NCI-H146 (cell line): ENCODE data around the gene THSD8.

Experiments used
- DNase-seq: peaks from one replicate; lab custom pipeline; 2025; lab: John Stamatoyannopoulos, UW

Gene THSD8

GRCh38 chr19:12801466-12802266 lies at the start of gene THSD8, which contains the start of gene PRDX2:
Gene THSD8 (plus strand): TSS chr19:12802069. CDS start chr19:12802072, 3 bp downstream.
Gene PRDX2 (minus strand): TSS chr19:12801800. CDS start chr19:12801261, 539 bp downstream.
- peak; percentile 93 for DNase-seq

DNA sequence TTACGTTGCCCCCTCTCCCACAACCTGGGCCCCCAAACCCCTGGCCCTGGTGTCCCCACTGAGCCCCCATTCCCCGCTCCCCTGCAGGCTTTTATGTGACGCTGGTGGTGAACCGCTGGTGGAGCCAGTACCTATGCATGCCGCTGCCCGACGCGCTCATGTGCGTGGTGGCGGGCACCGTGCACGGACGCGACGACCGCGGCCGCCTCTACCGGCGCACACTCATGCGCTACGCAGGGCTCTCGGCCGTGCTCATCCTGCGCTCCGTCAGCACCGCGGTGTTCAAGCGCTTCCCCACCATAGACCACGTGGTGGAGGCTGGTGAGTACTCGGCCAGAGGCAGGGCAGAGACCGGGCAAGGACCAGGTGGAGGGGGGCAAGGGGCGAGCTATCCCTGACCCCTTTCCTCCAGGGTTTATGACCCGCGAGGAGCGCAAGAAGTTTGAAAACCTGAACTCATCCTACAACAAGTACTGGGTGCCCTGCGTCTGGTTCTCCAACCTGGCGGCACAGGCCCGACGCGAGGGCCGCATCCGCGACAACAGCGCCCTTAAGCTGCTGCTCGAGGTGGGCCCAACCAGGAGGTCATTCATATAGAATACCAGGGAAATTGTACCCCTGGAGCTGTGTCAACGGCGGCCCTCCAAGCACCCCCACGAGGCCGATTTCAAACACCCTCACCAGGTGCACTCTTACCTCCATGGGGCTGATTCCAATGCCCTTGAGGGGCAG lies 47.2 kb upstream of the THSD8 start:
- no peak for DNase-seq

DNA sequence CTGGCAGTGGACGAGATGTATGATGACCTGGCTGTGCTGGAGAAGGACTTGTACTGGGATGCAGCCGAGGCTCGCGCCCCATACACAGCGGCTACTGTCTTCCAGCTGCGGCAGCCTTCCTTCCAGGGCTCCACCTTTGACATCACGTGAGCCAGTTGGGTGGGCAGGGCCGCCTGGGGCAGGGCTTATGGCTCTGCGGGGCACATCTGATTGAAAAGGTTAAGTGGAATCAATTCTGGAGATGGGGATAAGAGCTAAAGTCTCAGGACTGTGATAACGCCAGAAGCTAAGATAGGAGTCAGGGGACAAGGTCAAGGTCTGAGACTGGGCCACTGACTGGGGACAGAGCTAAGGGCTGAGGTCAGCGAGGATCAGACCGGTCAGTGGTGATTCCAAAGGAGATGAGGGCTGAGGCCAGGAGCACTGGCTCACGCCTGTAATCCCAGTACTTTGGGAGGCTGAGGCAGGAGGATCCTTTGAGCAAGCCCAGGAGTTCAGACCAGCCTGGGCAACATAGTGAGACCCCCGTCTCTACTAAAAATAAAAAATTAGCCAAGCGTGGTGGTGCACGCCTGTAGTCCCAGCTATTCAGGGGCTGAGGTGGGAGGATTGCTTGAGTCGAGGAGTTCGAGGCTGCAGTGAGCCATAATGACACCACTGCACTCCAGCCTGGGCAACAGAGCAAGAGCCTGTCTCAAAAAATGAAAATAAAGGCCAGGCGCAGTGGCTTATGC lies 45.6 kb upstream of the THSD8 start:
- DNase-seq = no peak

DNA sequence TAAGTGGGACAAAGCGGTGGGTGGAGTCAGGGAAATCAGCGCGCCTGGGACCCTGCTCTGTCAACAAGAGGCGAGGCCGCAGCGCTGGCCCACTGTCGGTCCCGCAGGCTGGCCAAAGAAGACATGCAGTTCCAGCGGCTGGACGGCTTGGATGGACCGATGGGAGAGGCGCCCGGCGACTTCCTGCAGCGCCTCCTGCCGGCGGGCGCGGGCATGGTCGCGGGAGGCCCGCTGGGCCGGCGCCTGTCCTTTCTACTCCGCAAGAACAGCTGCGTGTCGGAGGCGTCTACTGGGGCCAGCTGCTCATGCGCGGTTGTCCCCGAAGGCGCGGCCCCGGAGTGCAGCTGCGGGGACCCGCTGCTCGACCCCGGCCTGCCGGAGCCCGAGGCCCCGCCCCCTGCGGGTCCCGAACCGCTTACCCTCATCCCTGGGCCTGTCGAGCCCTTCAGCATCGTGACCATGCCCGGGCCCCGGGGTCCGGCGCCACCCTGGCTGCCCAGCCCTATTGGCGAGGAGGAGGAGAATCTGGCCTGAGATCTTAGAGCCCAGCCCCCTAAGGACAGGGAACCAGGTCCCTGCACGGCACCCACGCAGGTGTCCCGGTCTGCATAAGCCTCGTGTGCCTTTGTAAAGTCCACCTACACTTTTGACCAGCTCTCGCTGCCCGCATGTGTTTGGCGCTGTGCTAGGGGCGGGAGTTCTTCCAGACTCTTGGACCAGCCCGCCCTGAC lies 44.2 kb upstream of the THSD8 start:
- DNase-seq = peak; percentile 89

- DNase-seq = no peak
Measured at GRCh38 chr19:12759686-12760085, 42.2 kb upstream of the THSD8 start.

GRCh38 chr19:12763100-12763499 lies 38.8 kb upstream of the THSD8 start:
- DNase-seq = no peak

DNA sequence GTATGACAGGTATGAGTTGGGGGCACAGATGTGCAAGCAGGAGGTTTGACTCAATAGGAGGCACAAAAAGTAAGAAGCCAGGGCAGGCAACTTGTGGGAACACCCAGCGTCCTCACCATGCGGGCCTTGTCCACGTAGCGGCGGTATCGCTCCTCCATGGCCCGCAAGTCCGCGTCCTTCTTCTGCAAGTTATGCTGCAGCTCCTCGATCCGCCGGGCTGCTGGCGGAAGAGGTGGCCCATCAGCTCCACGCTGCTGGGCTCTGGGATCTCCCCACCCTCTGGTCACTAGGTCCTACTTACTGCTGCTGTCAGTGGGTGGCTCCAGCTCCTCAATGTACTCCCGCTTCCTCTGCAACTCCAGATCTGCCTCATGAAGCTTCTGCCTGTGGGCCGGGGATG lies 37.2 kb upstream of the THSD8 start:
- DNase-seq = no peak

DNA sequence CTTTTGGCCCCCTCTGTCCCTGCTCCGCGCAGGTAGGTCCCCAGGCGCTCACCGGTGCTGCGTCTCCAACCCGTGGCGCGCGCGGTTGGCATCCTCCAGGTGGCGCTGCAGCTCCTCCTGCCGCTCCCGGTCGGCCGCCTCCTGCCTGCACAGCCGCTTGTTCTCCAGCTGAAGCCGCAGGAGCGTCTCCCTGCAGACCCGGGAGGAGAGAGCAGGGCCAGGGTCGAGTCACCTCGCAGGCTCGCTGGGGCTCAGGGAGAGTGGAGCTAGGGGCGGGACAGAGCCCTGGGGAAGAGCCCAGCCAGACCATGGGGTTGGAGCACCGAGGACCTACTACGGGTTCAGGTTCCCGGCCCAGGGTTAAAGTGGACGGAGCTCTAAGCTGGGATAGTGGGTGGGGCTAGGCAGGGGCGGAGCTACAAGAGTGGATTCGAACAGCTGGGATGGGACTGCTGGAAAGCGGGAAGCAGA lies 35.8 kb upstream of the THSD8 start:
- DNase-seq = no peak

DNA sequence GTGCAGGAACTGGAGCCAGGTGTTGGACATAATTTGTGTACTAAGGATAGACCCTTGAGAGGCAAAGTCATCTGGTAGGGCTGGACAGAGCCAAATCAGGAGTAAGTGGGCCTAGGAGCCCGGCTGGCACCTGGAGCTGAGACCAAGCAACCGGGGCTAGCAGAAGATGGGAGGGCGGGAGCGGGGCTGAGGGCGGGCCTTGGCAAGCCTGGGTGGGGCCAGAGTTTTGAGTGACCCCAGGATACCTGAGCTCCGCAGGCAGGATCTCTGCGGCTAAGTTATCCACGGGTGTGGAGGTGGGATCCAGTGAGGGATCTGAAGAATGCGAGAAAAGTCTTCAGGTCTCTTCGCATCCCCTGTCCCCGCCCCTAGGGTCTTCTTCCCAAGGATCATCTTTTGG lies 34.7 kb upstream of the THSD8 start:
- no peak for DNase-seq

DNA sequence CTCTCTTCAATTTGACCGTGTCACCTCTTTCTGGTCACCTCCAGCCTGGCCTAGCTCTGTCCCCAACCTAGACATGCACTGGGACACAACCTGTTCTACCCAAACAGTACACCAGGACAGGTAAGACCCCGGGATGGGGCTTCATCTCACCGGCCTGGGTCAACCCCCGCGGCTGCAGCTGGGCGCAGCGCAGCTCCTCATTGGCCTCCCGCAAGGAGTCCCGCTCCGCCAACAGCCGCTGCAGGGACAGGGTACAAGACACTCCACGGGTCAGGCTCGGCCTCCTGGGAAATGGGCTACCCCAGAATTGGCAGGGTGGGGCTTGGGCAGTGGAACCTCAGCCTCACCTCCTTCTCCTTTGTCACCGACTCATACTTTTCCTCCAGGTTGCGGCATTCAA lies 34.2 kb upstream of the THSD8 start:
- DNase-seq = no peak

DNA sequence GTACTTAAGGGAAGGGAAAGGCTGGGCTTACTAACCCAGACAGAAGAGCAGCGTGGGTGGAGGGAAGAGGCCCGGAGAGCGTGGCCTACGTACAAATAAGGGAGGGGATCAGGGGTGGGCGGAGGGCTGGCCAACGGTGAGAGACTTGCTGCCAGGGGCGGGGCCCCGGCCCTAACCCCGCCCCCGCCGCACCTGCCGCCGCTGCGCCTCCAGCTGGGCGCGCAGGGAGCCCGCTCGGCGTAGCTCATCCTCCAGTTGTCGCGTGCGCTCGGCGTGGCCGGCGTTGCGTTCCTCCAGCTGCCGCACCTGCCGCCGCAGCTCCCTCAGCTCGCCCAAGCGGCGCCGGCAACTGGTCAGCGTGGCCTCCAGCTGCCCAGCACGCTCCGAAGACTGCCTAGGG lies 32.2 kb upstream of the THSD8 start:
- no peak for DNase-seq

- no peak for DNase-seq
Measured at GRCh38 chr19:12770922-12771321, 30.9 kb upstream of the THSD8 start.

DNA sequence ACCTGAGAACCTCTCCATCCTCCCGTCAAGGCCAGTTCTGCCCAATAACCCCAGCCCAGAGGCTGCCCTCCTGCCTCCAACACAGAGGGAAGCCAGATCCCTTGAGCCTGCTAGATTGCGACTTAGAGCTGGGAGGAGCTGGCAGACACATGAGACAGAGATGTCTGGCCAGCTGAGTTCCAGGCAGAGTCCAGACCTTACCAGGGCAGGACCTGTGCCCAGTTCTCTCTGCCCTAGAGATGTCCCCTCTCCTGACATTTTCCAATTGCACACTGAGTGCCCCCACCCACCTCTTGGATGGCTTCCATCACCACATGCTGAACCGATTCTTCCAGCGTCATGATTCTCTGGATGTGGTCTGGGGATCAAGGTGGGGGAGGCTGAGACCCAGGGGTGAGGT lies 29.5 kb upstream of the THSD8 start:
- no peak for DNase-seq

DNA sequence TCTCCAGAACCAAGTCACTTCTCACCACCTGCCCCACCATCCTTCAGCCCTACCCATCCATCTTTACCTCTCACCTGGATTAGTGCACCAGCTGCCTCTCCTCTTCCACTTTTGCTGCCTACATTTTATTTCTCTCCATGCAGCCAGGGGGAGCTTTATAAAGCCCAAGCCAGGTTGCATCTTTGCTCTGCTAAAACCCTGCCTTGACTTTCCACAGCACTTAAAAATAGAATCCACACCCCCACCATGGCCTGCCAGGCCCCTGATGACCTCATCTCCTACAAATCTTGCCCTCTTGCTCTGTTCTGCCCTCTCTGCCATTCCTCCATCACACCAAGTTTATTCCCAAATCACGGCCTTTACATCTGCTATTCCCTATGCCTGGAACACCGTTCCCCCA lies 28.3 kb upstream of the THSD8 start:
- no peak for DNase-seq

- peak; percentile 99 for DNase-seq
Measured at GRCh38 chr19:12774588-12775555, 27.0 kb upstream of the THSD8 start, which contains the start of gene HOOK2. Gene HOOK2 (minus strand): TSS chr19:12775552. CDS start chr19:12775449, 103 bp downstream.

- peak; percentile 88 for DNase-seq
Measured at GRCh38 chr19:12777217-12778016, 24.5 kb upstream of the THSD8 start.

GRCh38 chr19:12778017-12778904 lies 23.6 kb upstream of the THSD8 start:
- peak; percentile 92 for DNase-seq

- DNase-seq = no peak
Measured at GRCh38 chr19:12778905-12779161, 23.0 kb upstream of the THSD8 start.
